Vein endothelial cell (primary cell): ENCODE results near the gene OR5D13. TPM values are rescaled to one million over a fixed set of nuclear protein-coding genes. Genes with fewer than 3 reads are reported as not detected.

Source experiments
- total RNA-seq: library from RNA; depleted of rRNA; stranded (reverse); fragments of >200 nt; gene quantifications from 2 replicates; pipeline ENCODE4 v1.2.3, GENCODE V29; 2012

The OR5D13 gene
- not detected in 2 replicates for total RNA-seq

GRCh38 chr11:55773138-55773537 is at the start of gene OR5D13:
Gene OR5D13 (plus strand): TSS chr11:55773438. CDS start chr11:55773438, 0 bp downstream.

GRCh38 chr11:55795256-55795655 is 22.0 kb downstream of the OR5D13 start, which contains the start of gene OR5D14:
Gene OR5D14 (plus strand): TSS chr11:55795556. CDS start chr11:55795556, 0 bp downstream.

GRCh38 chr11:55811067-55811466 is 37.8 kb downstream of the OR5D13 start, which contains the start of gene OR5L1:
Gene OR5L1 (plus strand): TSS chr11:55811367. CDS start chr11:55811467, 100 bp downstream.

GRCh38 chr11:55819330-55819729 is 46.1 kb downstream of the OR5D13 start, which contains the start of gene OR5D18:
Gene OR5D18 (plus strand): TSS chr11:55819630. CDS start chr11:55819630, 0 bp downstream.

Other genes starting within 250 kb of the OR5D13 start
- gene OR4C15, start 219.0 kb upstream of the OR5D13 start, total RNA-seq = not detected in 2 replicates
- not detected in 2 replicates for gene OR4C16, start 201.3 kb upstream of the OR5D13 start, total RNA-seq
- gene OR4C11, start 165.8 kb upstream of the OR5D13 start, total RNA-seq = not detected in 2 replicates
- not detected in 2 replicates for gene OR4P4, start 138.3 kb upstream of the OR5D13 start, total RNA-seq
- not detected in 2 replicates for gene OR4S2, start 125.1 kb upstream of the OR5D13 start, total RNA-seq
- not detected in 2 replicates for gene OR4C6, start 111.2 kb upstream of the OR5D13 start, total RNA-seq
- not detected in 2 replicates for gene OR5D14, start 22.1 kb downstream of the OR5D13 start, total RNA-seq
- gene OR5L1, start 37.9 kb downstream of the OR5D13 start, total RNA-seq = not detected in 2 replicates
- not detected in 2 replicates for gene OR5D18, start 46.2 kb downstream of the OR5D13 start, total RNA-seq
- not detected in 2 replicates for gene OR5L2, start 53.8 kb downstream of the OR5D13 start, total RNA-seq
- gene OR5D16, start 65.3 kb downstream of the OR5D13 start, total RNA-seq = not detected in 2 replicates
- gene TRIM51, start 109.9 kb downstream of the OR5D13 start, total RNA-seq = not detected in 2 replicates
- not detected in 2 replicates for gene OR5W2, start 141.1 kb downstream of the OR5D13 start, total RNA-seq
- gene OR5I1, start 163.0 kb downstream of the OR5D13 start, total RNA-seq = not detected in 2 replicates
- not detected in 2 replicates for gene OR10AG1, start 196.5 kb downstream of the OR5D13 start, total RNA-seq
- gene OR5F1, start 221.2 kb downstream of the OR5D13 start, total RNA-seq = not detected in 2 replicates